Spinal cord (tissue), 10 donors: ENCODE measurements around the gene CDK13. TPM values are rescaled to one million over a fixed set of nuclear protein-coding genes. Genes with fewer than 3 reads are reported as not detected.
"Not testable (repeated sequence)": the region's sequence is repeated elsewhere in the genome, so short reads cannot be mapped to it uniquely, and the experiment has no call there.

Experiments used
- DNase-seq, 6 donors: peaks; one replicate each; pipeline versions ENCODE4 v3.0.0 to v3.0.0-alpha.2; 2013 to 2015; ENCODE audit warnings: low spot score in 6 of 6, low read depth in 4 of 6
- H3K27ac ChIP-seq: one replicate; pipeline ENCODE4 v1.5.1; 2013; ENCODE audit warnings: low read depth, low read length, control low read depth
- H3K27me3 ChIP-seq: one replicate; pipeline ENCODE4 v1.6.1; 2013; ENCODE audit warnings: low read length; ENCODE audit not compliant: control insufficient read depth, insufficient read depth
- H3K36me3 ChIP-seq: one replicate; pipeline ENCODE4 v1.6.1; 2013; ENCODE audit warnings: low read length; ENCODE audit not compliant: control insufficient read depth, insufficient read depth
- H3K4me1 ChIP-seq: one replicate; pipeline ENCODE4 v1.6.1; 2013; ENCODE audit warnings: low read length; ENCODE audit not compliant: control insufficient read depth, insufficient read depth
- H3K4me3 ChIP-seq: one replicate; pipeline ENCODE4 v1.5.1; 2013; ENCODE audit warnings: low read depth, low read length, control low read depth
- H3K9me3 ChIP-seq: one replicate; pipeline ENCODE4 v1.6.1; 2013; ENCODE audit warnings: low read length; ENCODE audit not compliant: control insufficient read depth, insufficient read depth
- WGBS: methylation state at CpG from one replicate; pipeline ENCODE4 v1.1.5; 2013; ENCODE audit warnings: missing lambda C conversion rate; ENCODE audit not compliant: insufficient coverage; 5-methylcytosine and 5-hydroxymethylcytosine counted together
- polyA plus RNA-seq, 2 donors: library from polyadenylated mRNA; unstranded; fragments of 120-200 nt; gene quantifications; one replicate each; pipeline ENCODE4 v1.2.1, GENCODE V29; 2013; ENCODE audit not compliant: insufficient read length in 2 of 2
- total RNA-seq, 2 donors: library from RNA; depleted of rRNA in 1 of 2; stranded (reverse); fragments of 120-200 nt in 1 of 2; fragments of >200 nt in 1 of 2; gene quantifications; one replicate each; pipeline versions ENCODE4 v1.2.3 to v1.2.4, GENCODE V29; 2013 to 2014
- donor health status: healthy.

Gene CDK13
- total and polyA plus RNA-seq, 4 donors, result 43.9 to 94.7 (median 58.1) TPM

DNA sequence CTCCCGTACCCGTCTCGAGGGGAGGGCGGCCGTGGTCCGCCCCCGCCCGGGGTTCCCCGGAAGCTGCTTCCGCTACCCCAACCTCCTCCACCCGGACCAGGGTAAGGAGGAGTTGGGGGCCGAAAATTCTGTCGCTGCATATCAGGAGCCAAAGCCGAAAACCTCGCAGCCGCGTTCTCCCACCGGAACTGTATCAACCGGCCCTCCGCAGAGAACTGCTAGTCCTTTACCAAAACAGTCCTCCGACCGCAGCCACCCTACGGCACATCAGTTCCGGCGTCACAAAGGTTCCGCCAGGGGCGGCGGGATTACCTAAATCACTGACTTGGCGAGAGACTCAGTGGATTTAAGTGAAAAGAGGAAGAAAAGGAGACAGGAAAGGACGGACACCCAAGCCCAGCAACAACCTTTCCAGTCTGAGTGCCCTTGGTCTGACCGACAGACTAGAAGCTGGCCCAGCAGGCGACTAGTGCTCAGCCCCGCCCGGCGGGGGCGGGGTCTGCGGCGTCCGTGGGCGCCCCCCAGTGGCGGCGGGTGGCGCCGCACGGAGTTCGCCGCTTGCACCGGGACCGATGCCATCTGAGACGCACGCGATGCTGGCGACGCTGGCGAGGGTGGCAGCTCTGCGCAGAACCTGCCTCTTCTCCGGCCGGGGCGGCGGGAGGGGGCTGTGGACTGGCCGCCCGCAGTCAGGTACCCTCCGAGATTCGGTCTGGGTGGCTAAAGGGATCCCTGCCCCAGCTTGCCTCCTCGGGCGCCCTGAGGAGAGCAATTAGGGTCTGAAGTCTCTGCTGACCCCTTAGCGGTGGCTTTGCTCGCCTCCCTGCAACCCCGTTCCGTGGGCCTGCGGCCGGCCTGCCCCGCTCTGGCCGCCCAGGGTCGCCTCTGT lies 184.6 kb downstream of the CDK13 start, which contains the start of the genes MPLKIP and SUGCT:
Gene MPLKIP (minus strand): TSS at position 195 of the 889 bp plus-strand sequence. CDS start 55 bp downstream, at position 140.
Gene SUGCT (plus strand): TSS at position 578 of the 889 bp plus-strand sequence.
- peak; percentile 79 to 97 (median 92) for DNase-seq
- H3K4me3 ChIP-seq, result peak within 1 kb of the TSS; percentile 83
- under 1% methylated on average over 62 of the region's 75 CpGs for WGBS
- H3K36me3 ChIP-seq, result peaks cover 4% of the 10 kb centered on the region
- H3K4me1 ChIP-seq, result peaks cover 14% of the 10 kb centered on the region
- H3K27me3 ChIP-seq, result no peaks in the 10 kb centered on the region
- peak within 1 kb of the TSS; percentile 99 for H3K27ac ChIP-seq
- no peaks in the 10 kb centered on the region for H3K9me3 ChIP-seq

DNA sequence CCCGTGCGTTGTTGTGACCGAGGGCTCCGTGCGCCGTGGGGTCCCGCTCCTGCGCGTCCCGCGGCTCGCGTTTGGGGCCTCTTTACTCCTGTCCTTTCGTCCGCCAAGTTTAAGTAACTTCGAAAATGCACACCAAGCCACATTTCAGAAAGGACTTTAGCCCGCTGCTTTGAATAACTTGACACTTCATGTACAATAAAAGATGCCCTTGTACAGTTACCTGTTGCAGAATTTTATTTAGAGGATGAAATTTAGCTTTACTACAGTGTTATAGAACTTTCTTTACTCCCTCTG lies 185.2 kb downstream of the CDK13 start:
- 0% methylated on average over 13 of the region's 17 CpGs for WGBS
- Histone ChIP-seq H3K4me1 (peaks cover 14% of the 10 kb centered on the region), H3K4me3 (peak overlapping the region; percentile 83), H3K9me3 (no peaks in the 10 kb centered on the region), H3K27ac (no peak overlapping the region), H3K36me3 (peaks cover 4% of the 10 kb centered on the region), H3K27me3 (no peaks in the 10 kb centered on the region)
- DNase-seq, result peak in 2 of 6 donors; percentile 1 to 6

GRCh38 chr7:40137563-40137962 lies 187.5 kb downstream of the CDK13 start:
- no peaks in the 10 kb centered on the region for H3K9me3 ChIP-seq
- no CpG with 5 or more reads among the region's 2 CpGs for WGBS
- H3K4me3 ChIP-seq, result no peak overlapping the region
- no peak for DNase-seq
- no peaks in the 10 kb centered on the region for H3K27me3 ChIP-seq
- H3K4me1 ChIP-seq, result peaks cover 9% of the 10 kb centered on the region
- H3K36me3 ChIP-seq, result no peaks in the 10 kb centered on the region
- no peak overlapping the region for H3K27ac ChIP-seq

DNA sequence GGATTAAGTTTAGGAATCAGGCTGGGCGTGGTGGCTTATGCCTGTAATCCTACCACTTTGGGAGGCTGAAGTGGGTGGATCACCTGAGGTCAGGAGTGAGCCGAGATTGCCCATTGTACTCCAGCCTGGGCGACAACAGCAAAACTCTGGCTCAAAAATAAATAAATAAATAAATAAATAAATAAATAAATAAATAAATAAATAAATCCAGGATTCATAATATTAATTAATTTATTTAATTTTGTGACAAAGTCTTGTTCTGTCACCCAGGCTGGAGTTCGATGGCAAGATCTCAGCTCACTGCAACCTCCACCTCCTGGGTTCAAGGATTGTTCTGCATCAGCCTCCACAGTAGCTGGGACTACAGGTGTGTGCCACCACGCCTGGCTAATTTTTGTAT lies 188.9 kb downstream of the CDK13 start:
- no peak for DNase-seq
- Histone ChIP-seq H3K27ac (no peak overlapping the region), H3K4me3 (no peak overlapping the region), H3K4me1 (peaks cover 9% of the 10 kb centered on the region), H3K36me3 (no peaks in the 10 kb centered on the region), H3K9me3 (no peaks in the 10 kb centered on the region), H3K27me3 (no peaks in the 10 kb centered on the region)
- 96% methylated on average over 3 of the region's 5 CpGs for WGBS

DNA sequence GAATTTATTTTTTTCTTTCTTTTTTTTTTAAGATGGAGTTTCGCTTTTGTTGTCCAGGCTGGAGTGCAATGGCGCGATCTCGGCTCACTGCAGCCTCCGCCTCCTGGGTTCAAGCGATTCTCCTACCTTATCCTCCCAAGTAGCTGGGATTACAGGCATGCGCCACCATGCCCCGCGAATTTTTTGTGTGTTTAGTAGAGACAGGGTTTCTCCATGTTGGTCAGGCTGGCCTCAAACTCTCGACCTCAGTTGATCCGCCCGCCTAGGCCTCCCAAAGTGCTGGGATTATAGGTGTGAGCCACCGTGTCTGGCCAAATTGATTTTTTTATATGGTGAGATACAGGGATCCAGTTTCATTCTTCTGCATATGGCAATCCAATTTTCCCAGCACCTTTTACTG lies 189.8 kb downstream of the CDK13 start:
- H3K4me1 ChIP-seq, H3K9me3 ChIP-seq, H3K36me3 ChIP-seq, DNase-seq, H3K27me3 ChIP-seq, H3K4me3 ChIP-seq, H3K27ac ChIP-seq: not testable (repeated sequence)
- 98% methylated on average over 8 of the region's 13 CpGs for WGBS

DNA sequence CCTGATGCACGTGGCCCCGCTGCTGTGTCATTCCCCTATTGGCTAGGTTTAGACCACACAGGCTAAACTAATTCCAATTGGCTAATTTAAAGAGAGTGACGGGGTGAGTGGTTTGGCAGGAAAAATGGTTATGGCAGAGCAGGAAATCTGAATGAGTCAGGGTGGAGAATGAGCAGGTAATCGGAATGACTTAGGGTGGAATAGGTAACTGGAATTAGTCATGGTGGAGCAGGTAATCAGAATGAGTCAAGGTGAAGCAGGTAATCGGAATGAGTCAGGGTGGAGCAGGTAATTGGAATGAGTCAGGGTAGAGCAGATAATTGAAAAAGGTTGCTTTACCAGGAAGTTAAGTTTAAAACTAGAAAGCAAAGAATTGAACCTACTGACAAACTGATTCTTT lies 191.9 kb downstream of the CDK13 start:
- not testable (repeated sequence) for H3K27me3 ChIP-seq, H3K27ac ChIP-seq, H3K4me3 ChIP-seq, H3K4me1 ChIP-seq, H3K36me3 ChIP-seq, H3K9me3 ChIP-seq, DNase-seq
- 96% methylated on average over 3 of the region's 5 CpGs for WGBS

- H3K27ac ChIP-seq, H3K9me3 ChIP-seq, DNase-seq, H3K4me3 ChIP-seq, H3K4me1 ChIP-seq, H3K36me3 ChIP-seq, H3K27me3 ChIP-seq: not testable (repeated sequence)
- WGBS, result 71% methylated on average over 2 of the region's 3 CpGs
These were observed 195.6 kb downstream of the CDK13 start for GRCh38 chr7:40145596-40146130.

GRCh38 chr7:40147371-40148246 lies 197.6 kb downstream of the CDK13 start:
- Histone ChIP-seq H3K27ac (no peak overlapping the region), H3K4me3 (no peak overlapping the region), H3K4me1 (no peaks in the 10 kb centered on the region), H3K9me3 (no peaks in the 10 kb centered on the region), H3K36me3 (no peaks in the 10 kb centered on the region), H3K27me3 (no peaks in the 10 kb centered on the region)
- no peak for DNase-seq
- 83% methylated on average over 12 of the region's 19 CpGs for WGBS

- not testable (repeated sequence) for DNase-seq, H3K27ac ChIP-seq, H3K4me1 ChIP-seq, H3K27me3 ChIP-seq, H3K9me3 ChIP-seq, H3K4me3 ChIP-seq, H3K36me3 ChIP-seq
- WGBS, result 95% methylated on average over 7 of the region's 7 CpGs
These were observed 198.2 kb downstream of the CDK13 start for GRCh38 chr7:40148247-40148580.
